ENCODE data around the gene UBE2L5.
A peak's percentile ranks its signal among the peaks of the same experiment; 100 is the strongest.

The UBE2L5 gene

GRCh38 chr13:30415430-30416030 lies 6.8 kb upstream of the UBE2L5 start:
- H3K4me3 Mint-ChIP-seq, result peak overlapping the region; percentile 72

GRCh38 chr13:30416471-30416870 lies 5.8 kb upstream of the UBE2L5 start:
- DNase-seq (ENCODE audit: low spot score in 2 of 2), result no peak
- H3K9me3 Mint-ChIP-seq, result no peaks in the 10 kb centered on the region
- ATAC-seq (ENCODE audit: low read depth), result no peak
- no peaks in the 10 kb centered on the region for H3K27me3 Mint-ChIP-seq
- H3K4me3 Mint-ChIP-seq, result no peak overlapping the region
- H3K36me3 Mint-ChIP-seq, result no peaks in the 10 kb centered on the region
- H3K4me1 Mint-ChIP-seq, result peaks cover 51% of the 10 kb centered on the region
- no peak overlapping the region for H3K27ac Mint-ChIP-seq

More at GRCh38 chr13:30415430-30416030, 6.8 kb upstream of the UBE2L5 start:
- Mint-ChIP-seq H3K36me3 (no peaks in the 10 kb centered on the region), H3K27me3 (no peaks in the 10 kb centered on the region), H3K9me3 (no peaks in the 10 kb centered on the region), H3K27ac (peak overlapping the region; percentile 50), H3K4me1 (peaks cover 42% of the 10 kb centered on the region)
- DNase-seq (ENCODE audit: low spot score in 2 of 2), result peak in 1 of 2 donors; percentile 17
- peak; percentile 92 for ATAC-seq (ENCODE audit: low read depth)

GRCh38 chr13:30418075-30418716 lies 4.1 kb upstream of the UBE2L5 start:
- no peak overlapping the region for H3K27ac Mint-ChIP-seq
- H3K9me3 Mint-ChIP-seq, result no peaks in the 10 kb centered on the region
- H3K4me3 Mint-ChIP-seq, result no peak overlapping the region
- ATAC-seq (ENCODE audit: low read depth) (no peak), DNase-seq (ENCODE audit: low spot score in 2 of 2) (no peak)
- no peaks in the 10 kb centered on the region for H3K27me3 Mint-ChIP-seq
- peaks cover 44% of the 10 kb centered on the region for H3K4me1 Mint-ChIP-seq
- H3K36me3 Mint-ChIP-seq, result no peaks in the 10 kb centered on the region

- Mint-ChIP-seq H3K9me3 (no peaks in the 10 kb centered on the region), H3K4me3 (no peak overlapping the region), H3K4me1 (peaks cover 39% of the 10 kb centered on the region), H3K27ac (no peak overlapping the region), H3K27me3 (no peaks in the 10 kb centered on the region), H3K36me3 (no peaks in the 10 kb centered on the region)
- no peak for DNase-seq (ENCODE audit: low spot score in 2 of 2)
- ATAC-seq (ENCODE audit: low read depth), result no peak
These were observed 3.4 kb upstream of the UBE2L5 start for GRCh38 chr13:30418717-30419459.

GRCh38 chr13:30421093-30422053 lies 920 bp upstream of the UBE2L5 start:
- H3K4me1 Mint-ChIP-seq, result peaks cover 22% of the 10 kb centered on the region
- no peaks in the 10 kb centered on the region for H3K9me3 Mint-ChIP-seq
- peak overlapping the region; percentile 88 for H3K4me3 Mint-ChIP-seq
- peak; percentile 18 for ATAC-seq (ENCODE audit: low read depth)
- H3K27ac Mint-ChIP-seq, result peak overlapping the region; percentile 71
- no peaks in the 10 kb centered on the region for H3K27me3 Mint-ChIP-seq
- peak in 1 of 2 donors; percentile 39 for DNase-seq (ENCODE audit: low spot score in 2 of 2)
- H3K36me3 Mint-ChIP-seq, result no peaks in the 10 kb centered on the region

- DNase-seq (ENCODE audit: low spot score in 2 of 2), result no peak
- no peaks in the 10 kb centered on the region for H3K9me3 Mint-ChIP-seq
- no peak overlapping the region for H3K4me3 Mint-ChIP-seq
These were observed 1.6 kb downstream of the UBE2L5 start for GRCh38 chr13:30423891-30424290.

GRCh38 chr13:30429235-30429634 lies 6.9 kb downstream of the UBE2L5 start:
- no peaks in the 10 kb centered on the region for H3K27me3 Mint-ChIP-seq

More at GRCh38 chr13:30423891-30424290, 1.6 kb downstream of the UBE2L5 start:
- no peaks in the 10 kb centered on the region for H3K27me3 Mint-ChIP-seq
- no peak overlapping the region for H3K27ac Mint-ChIP-seq
- no peak for ATAC-seq (ENCODE audit: low read depth)
- H3K36me3 Mint-ChIP-seq, result no peaks in the 10 kb centered on the region
- peaks cover 16% of the 10 kb centered on the region for H3K4me1 Mint-ChIP-seq

GRCh38 chr13:30429721-30430694 lies 7.7 kb downstream of the UBE2L5 start:
- DNase-seq (ENCODE audit: low spot score in 2 of 2) (no peak), ATAC-seq (ENCODE audit: low read depth) (no peak)
- H3K4me1 Mint-ChIP-seq, result peaks cover 20% of the 10 kb centered on the region
- no peak overlapping the region for H3K4me3 Mint-ChIP-seq
- no peaks in the 10 kb centered on the region for H3K36me3 Mint-ChIP-seq
- H3K9me3 Mint-ChIP-seq, result no peaks in the 10 kb centered on the region
- no peaks in the 10 kb centered on the region for H3K27me3 Mint-ChIP-seq
- no peak overlapping the region for H3K27ac Mint-ChIP-seq

More at GRCh38 chr13:30429235-30429634, 6.9 kb downstream of the UBE2L5 start:
- ATAC-seq (ENCODE audit: low read depth) (peak; percentile 78), DNase-seq (ENCODE audit: low spot score in 2 of 2) (no peak)
- Mint-ChIP-seq H3K4me3 (no peak overlapping the region), H3K36me3 (no peaks in the 10 kb centered on the region), H3K27ac (no peak overlapping the region), H3K4me1 (peaks cover 20% of the 10 kb centered on the region), H3K9me3 (no peaks in the 10 kb centered on the region)

- Mint-ChIP-seq H3K4me3 (no peak overlapping the region), H3K27me3 (no peaks in the 10 kb centered on the region), H3K27ac (no peak overlapping the region), H3K36me3 (no peaks in the 10 kb centered on the region), H3K9me3 (no peaks in the 10 kb centered on the region), H3K4me1 (peaks cover 20% of the 10 kb centered on the region)
- DNase-seq (ENCODE audit: low spot score in 2 of 2) (no peak), ATAC-seq (ENCODE audit: low read depth) (no peak)
These were observed 9.1 kb downstream of the UBE2L5 start for GRCh38 chr13:30431269-30431940.

- ATAC-seq (ENCODE audit: low read depth) (no peak), DNase-seq (ENCODE audit: low spot score in 2 of 2) (no peak)
- Mint-ChIP-seq H3K9me3 (no peaks in the 10 kb centered on the region), H3K4me1 (peaks cover 16% of the 10 kb centered on the region), H3K27me3 (no peaks in the 10 kb centered on the region), H3K4me3 (no peak overlapping the region), H3K36me3 (peaks cover 2% of the 10 kb centered on the region), H3K27ac (no peak overlapping the region)
These were observed 13.7 kb downstream of the UBE2L5 start for GRCh38 chr13:30435911-30436451.

GRCh38 chr13:30437177-30437576 lies 14.9 kb downstream of the UBE2L5 start:
- Mint-ChIP-seq H3K27ac (no peak overlapping the region), H3K36me3 (peaks cover 2% of the 10 kb centered on the region), H3K4me1 (peaks cover 14% of the 10 kb centered on the region), H3K27me3 (no peaks in the 10 kb centered on the region), H3K9me3 (no peaks in the 10 kb centered on the region), H3K4me3 (no peak overlapping the region)
- ATAC-seq (ENCODE audit: low read depth) (no peak), DNase-seq (ENCODE audit: low spot score in 2 of 2) (no peak)

GRCh38 chr13:30438286-30438685 lies 16.0 kb downstream of the UBE2L5 start:
- no peak for ATAC-seq (ENCODE audit: low read depth)

More at GRCh38 chr13:30438286-30438685, 16.0 kb downstream of the UBE2L5 start:
- H3K27me3 Mint-ChIP-seq, result no peaks in the 10 kb centered on the region
- DNase-seq (ENCODE audit: low spot score in 2 of 2), result no peak
- H3K27ac Mint-ChIP-seq, result no peak overlapping the region
- peaks cover 18% of the 10 kb centered on the region for H3K4me1 Mint-ChIP-seq
- no peak overlapping the region for H3K4me3 Mint-ChIP-seq
- no peaks in the 10 kb centered on the region for H3K9me3 Mint-ChIP-seq
- peaks cover 2% of the 10 kb centered on the region for H3K36me3 Mint-ChIP-seq

Data from memory B cell (primary cell).